A549 treated with AZD9567 at 1 μM for 4 hours (cell line): ENCODE data around the gene CCDC185. TPM values are rescaled to one million over a fixed set of nuclear protein-coding genes. Genes with fewer than 3 reads are reported as not detected.

ENCODE experiments used
- total RNA-seq: library from RNA; stranded (reverse); fragments of 200-300 nt; extraction: Qiagen RNA extraction; gene quantifications from 5 replicates; pipeline ENCODE4 v1.2.3, GENCODE V29; 2022; ENCODE audit not compliant: insufficient read depth

Gene CCDC185
- total RNA-seq, result 0.05 to 0.06 TPM (median 0.05 TPM) in 4 of 5 replicates, not detected in the other

GRCh38 chr1:223393275-223394214 lies at the start of gene CCDC185:
Gene CCDC185 (plus strand): TSS chr1:223393415. CDS start chr1:223393476, 61 bp downstream.

GRCh38 chr1:223363856-223364684 lies 29.1 kb upstream of the CCDC185 start, which contains the start of gene SUSD4:
Gene SUSD4 (minus strand): TSS chr1:223364176. CDS start chr1:223363425, 751 bp downstream.

Other genes with a start within 250 kb of the CCDC185 start
- gene SUSD4, start 29.2 kb upstream of the CCDC185 start, total RNA-seq, result 0.57 to 1.3 TPM (median 0.74 TPM) in 4 of 5 replicates, not detected in the other